DOHH2 (cell line): Measurements from ENCODE around the gene UBE2H.
"Not testable (repeated sequence)": the region's sequence is repeated elsewhere in the genome, so short reads cannot be mapped to it uniquely, and the experiment has no call there.

Source experiments
- H3F3A ChIP-seq: fragments of 200-600 bp; sonication (generic), shearing (Covaris generic); 2 replicates; pipeline ENCODE4 v1.6.0; 2016; ENCODE audit warnings: antibody characterized with exemption, mild to moderate bottlenecking; ENCODE audit not compliant: control insufficient read depth, insufficient read depth
- H3K27ac ChIP-seq: fragments of 200-600 bp; sonication (generic); 2 replicates; pipeline ENCODE4 v1.5.1; 2014; ENCODE audit warnings: low read depth, mild to moderate bottlenecking, low read length, moderate library complexity
- H3K27me3 ChIP-seq: fragments of 200-600 bp; sonication (generic); 2 replicates; pipeline ENCODE4 v1.6.1; 2014; ENCODE audit warnings: mild to moderate bottlenecking, low read length, mixed read lengths; ENCODE audit not compliant: control insufficient read depth
- H3K36me3 ChIP-seq: fragments of 200-600 bp; sonication (generic); 2 replicates; pipeline ENCODE4 v1.6.1; 2014; ENCODE audit warnings: mild to moderate bottlenecking, low read length, moderate library complexity, mixed read lengths; ENCODE audit not compliant: control insufficient read depth
- H3K4me1 ChIP-seq: fragments of 200-600 bp; sonication (generic); 2 replicates; pipeline ENCODE4 v1.6.1; 2014; ENCODE audit warnings: mild to moderate bottlenecking, low read length, mixed read lengths; ENCODE audit not compliant: control insufficient read depth
- H3K4me2 ChIP-seq: fragments of 200-600 bp; sonication (generic); 2 replicates; pipeline ENCODE4 v1.6.0; 2014; ENCODE audit warnings: mild to moderate bottlenecking, low read length, moderate library complexity
- H3K4me3 ChIP-seq: fragments of 200-600 bp; sonication (generic); 2 replicates; pipeline ENCODE4 v1.5.1; 2014; ENCODE audit warnings: mild to moderate bottlenecking, low read length, mixed read lengths
- H3K79me2 ChIP-seq: fragments of 200-600 bp; sonication (generic); 2 replicates; pipeline ENCODE4 v1.6.1; 2014; ENCODE audit warnings: mild to moderate bottlenecking, low read length, mixed read lengths; ENCODE audit not compliant: control insufficient read depth
- H3K9me2 ChIP-seq: fragments of 200-600 bp; sonication (generic); replicated peaks from 2 replicates; pipeline ENCODE4 v1.6.1; 2014; ENCODE audit warnings: mild to moderate bottlenecking, low read length, mixed read lengths; ENCODE audit not compliant: control insufficient read depth
- H3K9me3 ChIP-seq: fragments of 200-600 bp; sonication (generic); 2 replicates; pipeline ENCODE4 v1.6.1; 2014; ENCODE audit warnings: antibody characterized with exemption, low read length, mixed read lengths; ENCODE audit not compliant: control insufficient read depth, insufficient read depth
- H4K20me1 ChIP-seq: fragments of 200-600 bp; sonication (generic); 2 replicates; pipeline ENCODE4 v1.6.0; 2014; ENCODE audit warnings: low read depth, mild to moderate bottlenecking, antibody characterized with exemption, low read length, moderate library complexity; ENCODE audit not compliant: control insufficient read depth, insufficient read depth
- CTCF ChIP-seq: fragments of 200-600 bp; sonication (generic); IDR thresholded peaks from one replicate; pipeline ENCODE4 v1.5.1; 2014; ENCODE audit warnings: antibody characterized with exemption, mild to moderate bottlenecking, low read depth, low read length; ENCODE audit not compliant: poor library complexity, severe bottlenecking
- EZH2phosphoT487 ChIP-seq: fragments of 200-600 bp; sonication (generic); IDR thresholded peaks from 2 replicates; pipeline ENCODE4 v1.6.1; 2017; ENCODE audit warnings: borderline replicate concordance, mild to moderate bottlenecking, antibody characterized with exemption, low read length, moderate library complexity, mixed read lengths

UBE2H gene

GRCh38 chr7:129841465-129841864 is 111.3 kb downstream of the UBE2H start:
- no peaks in the 10 kb centered on the region for H3K9me3 ChIP-seq
- H3F3A ChIP-seq, result peaks cover 3% of the 10 kb centered on the region; the same call in 1 of the 2 replicates
- no peak overlapping the region for H3K4me2 ChIP-seq
- H3K27ac ChIP-seq, result no peak overlapping the region
- TF ChIP-seq CTCF (no peak), EZH2phosphoT487 (no peak)
- peaks cover 10% of the 10 kb centered on the region for H3K4me1 ChIP-seq
- H4K20me1 ChIP-seq, result peaks cover 3% of the 10 kb centered on the region; the same call in 1 of the 2 replicates
- H3K79me2 ChIP-seq, result no peaks in the 10 kb centered on the region
- H3K27me3 ChIP-seq, result no peaks in the 10 kb centered on the region
- no peaks in the 10 kb centered on the region for H3K9me2 ChIP-seq
- H3K4me3 ChIP-seq, result no peak overlapping the region
- H3K36me3 ChIP-seq, result no peaks in the 10 kb centered on the region

DNA sequence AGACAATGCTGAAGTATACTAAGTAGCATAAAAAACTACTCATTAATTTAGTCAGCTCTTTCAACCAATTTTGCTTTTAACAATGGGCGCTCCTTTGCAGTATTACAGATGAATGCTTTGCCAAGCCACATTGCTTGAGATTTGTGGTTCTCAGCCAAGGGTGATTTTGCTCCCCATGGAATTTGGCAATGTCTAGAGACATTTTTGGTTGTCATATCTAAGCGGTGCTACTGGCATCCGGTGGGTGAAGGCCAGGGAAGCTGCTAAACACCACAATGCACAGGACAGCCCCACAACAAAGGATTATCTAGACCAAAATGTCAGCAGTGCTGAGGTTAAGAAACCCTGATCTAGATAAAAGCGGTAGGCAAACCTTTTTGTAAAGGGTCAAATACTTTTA is 112.0 kb downstream of the UBE2H start:
- Histone ChIP-seq H3K36me3 (no peaks in the 10 kb centered on the region), H4K20me1 (peaks cover 3% of the 10 kb centered on the region; the same call in 1 of the 2 replicates), H3K4me1 (peaks cover 10% of the 10 kb centered on the region), H3K79me2 (no peaks in the 10 kb centered on the region), H3K4me3 (no peak overlapping the region), H3K9me2 (no peaks in the 10 kb centered on the region), H3K4me2 (no peak overlapping the region), H3K27me3 (no peaks in the 10 kb centered on the region), H3F3A (peaks cover 3% of the 10 kb centered on the region; the same call in 1 of the 2 replicates), H3K27ac (no peak overlapping the region), H3K9me3 (no peaks in the 10 kb centered on the region)
- TF ChIP-seq EZH2phosphoT487, result no peak
- no peak for TF ChIP-seq CTCF

- Histone ChIP-seq H3K27me3 (no peaks in the 10 kb centered on the region), H3K9me3 (no peaks in the 10 kb centered on the region), H3K79me2 (no peaks in the 10 kb centered on the region), H3K4me2 (no peak overlapping the region), H3K4me3 (no peak overlapping the region), H3F3A (peaks cover 3% of the 10 kb centered on the region; the same call in 1 of the 2 replicates), H3K4me1 (no peaks in the 10 kb centered on the region), H4K20me1 (no peaks in the 10 kb centered on the region), H3K9me2 (no peaks in the 10 kb centered on the region), H3K36me3 (no peaks in the 10 kb centered on the region), H3K27ac (no peak overlapping the region)
- TF ChIP-seq CTCF (no peak), EZH2phosphoT487 (no peak)
Measured at GRCh38 chr7:129836983-129837382, 115.8 kb downstream of the UBE2H start.

GRCh38 chr7:129835569-129835968 is 117.2 kb downstream of the UBE2H start:
- H4K20me1 ChIP-seq, result no peaks in the 10 kb centered on the region
- H3K4me2 ChIP-seq, result no peak overlapping the region
- TF ChIP-seq CTCF (no peak), EZH2phosphoT487 (no peak)
- no peaks in the 10 kb centered on the region for H3K27me3 ChIP-seq
- H3K27ac ChIP-seq, result no peak overlapping the region
- H3K36me3 ChIP-seq, result no peaks in the 10 kb centered on the region
- H3K9me2 ChIP-seq, result no peaks in the 10 kb centered on the region
- H3K4me3 ChIP-seq, result no peak overlapping the region
- no peaks in the 10 kb centered on the region for H3K79me2 ChIP-seq
- peaks cover 3% of the 10 kb centered on the region; the same call in 1 of the 2 replicates for H3F3A ChIP-seq
- no peaks in the 10 kb centered on the region for H3K4me1 ChIP-seq
- no peaks in the 10 kb centered on the region for H3K9me3 ChIP-seq

- H3F3A ChIP-seq, H3K79me2 ChIP-seq, H3K4me2 ChIP-seq, H3K27ac ChIP-seq, H3K27me3 ChIP-seq, H3K9me3 ChIP-seq, H4K20me1 ChIP-seq, H3K9me2 ChIP-seq, H3K4me3 ChIP-seq, H3K4me1 ChIP-seq, H3K36me3 ChIP-seq: not testable (repeated sequence)
Measured at GRCh38 chr7:129833353-129833752, 119.4 kb downstream of the UBE2H start.
